K562 (cell line): Measurements from ENCODE around the gene FAM219A. TPM values are rescaled to one million over a fixed set of nuclear protein-coding genes. Genes with fewer than 3 reads are reported as not detected.
"Not testable (repeated sequence)": the region's sequence is repeated elsewhere in the genome, so short reads cannot be mapped to it uniquely, and the experiment has no call there.

ENCODE experiments used
- ATAC-seq: fragments of 200-7000 bp; cut with Tn5 transposase; 3 replicates; pipeline ENCODE4 v1.9.1; 2020; ENCODE audit warnings: moderate library complexity
- BruUV-seq: library from RNA; stranded (reverse); fragments of 400-500 nt; replicated peaks from 2 replicates; lab custom pipeline; 2021; lab: Mats Ljungman, UMichigan
- CTCF ChIA-PET: fragments of 300-600 bp; formaldehyde crosslinking; extraction: SDS; loops from one replicate; lab custom pipeline; 2021; ENCODE audit warnings: low intra/inter-chr PET ratio; lab: Yijun Ruan, JAX
- POLR2A ChIA-PET: fragments of 300-600, 350-650 bp; sonication (Branson Sonifier 250); formaldehyde crosslinking; extraction: SDS; loops from one replicate; lab custom pipeline; 2021; ENCODE audit warnings: antibody characterized with exemption, inconsistent platforms; lab: Yijun Ruan, JAX
- DNase-seq, 4 experiments: peaks; one replicate each; pipeline versions ENCODE4 v3.0.0 to v3.0.0-alpha.2; 2011 to 2018; ENCODE audit warnings: low spot score in 3 of 4, mixed read lengths in 3 of 4; ENCODE audit errors: extremely low read depth in 1 of 4
- FAIRE-seq: peaks from 2 replicates; lab custom pipeline; 2011; peaks lifted over from hg19 to GRCh38; lab: Jason Lieb, UNC
- H2AFZ ChIP-seq: 2 replicates; pipeline ENCODE4 v1.6.0; 2011; ENCODE audit warnings: low read depth, low read length, control low read depth, inconsistent platforms
- H3K27ac ChIP-seq: fragments of 200-600 bp; 3 replicates; pipeline ENCODE4 v1.8.0; 2011; ENCODE audit warnings: low read depth, mild to moderate bottlenecking, control low read depth, inconsistent platforms, low read length, moderate library complexity, mixed read lengths; ENCODE audit errors: extremely low read depth
- H3K27me3 ChIP-seq, 2 experiments: fragments of 300-600 bp in 1 of 2; 2 replicates in 1 of 2; 3 replicates in 1 of 2; pipeline versions ENCODE4 v1.6.0 to v1.8.0; 2011; ENCODE audit warnings: inconsistent platforms in 2 of 2, low read length in 2 of 2, mild to moderate bottlenecking in 1 of 2, mixed read lengths in 1 of 2, moderate library complexity in 1 of 2; ENCODE audit not compliant: control insufficient read depth in 2 of 2, insufficient read depth in 2 of 2
- H3K36me3 ChIP-seq: fragments of 300-600 bp; 3 replicates; pipeline ENCODE4 v1.8.0; 2011; ENCODE audit warnings: mild to moderate bottlenecking, low read length, inconsistent platforms; ENCODE audit not compliant: control insufficient read depth, insufficient read depth
- H3K4me1 ChIP-seq, 2 experiments: fragments of 200-600 bp in 1 of 2; replicated peaks in 1 of 2; 2 replicates in 1 of 2; 3 replicates in 1 of 2; pipeline versions ENCODE4 v1.5.1 to v1.8.0; 2011; ENCODE audit warnings: inconsistent platforms in 2 of 2, low read length in 2 of 2, mild to moderate bottlenecking in 1 of 2, mixed read lengths in 1 of 2, moderate library complexity in 1 of 2; ENCODE audit not compliant: control insufficient read depth in 2 of 2, insufficient read depth in 2 of 2
- H3K4me2 ChIP-seq: 2 replicates; pipeline ENCODE4 v1.6.1; 2011; ENCODE audit warnings: low read length, control low read depth, inconsistent platforms, mixed read lengths; ENCODE audit not compliant: insufficient read depth
- H3K4me3 ChIP-seq: fragments of 200-600 bp; sonication (generic), shearing (Covaris generic); 2 replicates; pipeline ENCODE4 v1.5.1; 2016; ENCODE audit warnings: control low read depth, inconsistent platforms
- H3K79me2 ChIP-seq: fragments of 200-600 bp; 3 replicates; pipeline ENCODE4 v1.8.0; 2011; ENCODE audit warnings: low read length, inconsistent platforms; ENCODE audit not compliant: control insufficient read depth, insufficient read depth
- H3K9ac ChIP-seq, 2 experiments: 2 replicates each; pipeline versions ENCODE4 v1.6.0 to v1.6.1; 2011; ENCODE audit warnings: low read depth in 2 of 2, low read length in 2 of 2, control low read depth in 1 of 2, inconsistent platforms in 1 of 2, mild to moderate bottlenecking in 1 of 2, mixed read lengths in 1 of 2; ENCODE audit not compliant: insufficient read depth in 1 of 2
- H3K9me1 ChIP-seq: one replicate; pipeline ENCODE4 v1.6.0; 2011; ENCODE audit warnings: inconsistent platforms, mild to moderate bottlenecking, low read length, moderate library complexity; ENCODE audit not compliant: control insufficient read depth, insufficient read depth
- H3K9me3 ChIP-seq: replicated peaks from 2 replicates; pipeline ENCODE4 v1.5.1; 2011; ENCODE audit warnings: low read depth, low read length, inconsistent platforms; ENCODE audit not compliant: control insufficient read depth, insufficient read depth
- H4K20me1 ChIP-seq: replicated peaks from 2 replicates; pipeline ENCODE4 v1.6.1; 2011; ENCODE audit warnings: low read length, inconsistent platforms, mixed read lengths; ENCODE audit not compliant: control insufficient read depth, insufficient read depth
- WGBS: fragments of 100-300 bp; shearing (Covaris generic); methylation state at CpG from one replicate; pipeline ENCODE4 v1.1.6; 2016; ENCODE audit warnings: low coverage, mixed read lengths; ENCODE audit not compliant: insufficient coverage; ENCODE audit errors: missing lambda C conversion rate; 5-methylcytosine and 5-hydroxymethylcytosine counted together
- in situ Hi-C: fragments of 300-500 bp; cut with MboI; formaldehyde crosslinking; loops from 4 replicates; pipeline ENCODE4 v1.15.0; 2018; ENCODE audit warnings: inconsistent platforms, mixed read lengths
- intact Hi-C: fragments of 100-400 bp; cut with micrococcal nuclease; formaldehyde crosslinking; loops from 2 replicates; pipeline ENCODE4 v1.14.2; 2022
- polyA plus RNA-seq, 8 experiments: library from polyadenylated mRNA; depleted of rRNA in 4 of 8; stranded (reverse) in 5 of 8; unstranded in 3 of 8; fragments of >200 nt; fragmentation: Nextera tagmentation in 2 of 8; fragmentation: Illumina TruSeq in 1 of 8; extraction: Ambion mirVana in 2 of 8; extraction: Trizol in 1 of 8; gene quantifications; 2 replicates each; pipeline versions ENCODE4 v1.2.1 to v1.2.3, GENCODE V29; 2011 to 2014; ENCODE audit warnings: inconsistent platforms in 1 of 8, missing spikeins in 1 of 8
- total RNA-seq, 7 experiments: library from RNA; depleted of rRNA in 6 of 7; stranded (reverse); fragments of >200 nt in 6 of 7; fragmentation: Illumina TruSeq in 2 of 7; extraction: Trizol in 2 of 7; gene quantifications; 2 replicates each; pipeline versions ENCODE4 v1.2.1 to v1.2.3, GENCODE V29; 2011 to 2021; ENCODE audit warnings: low replicate concordance in 1 of 7

FAM219A gene
- total and polyA plus RNA-seq, 9 of the 15 experiments (the other 6 are each of a cell fraction or from before 2014, with no cell fraction given) = 0.63 to 8.6 (median 2.9) TPM

DNA sequence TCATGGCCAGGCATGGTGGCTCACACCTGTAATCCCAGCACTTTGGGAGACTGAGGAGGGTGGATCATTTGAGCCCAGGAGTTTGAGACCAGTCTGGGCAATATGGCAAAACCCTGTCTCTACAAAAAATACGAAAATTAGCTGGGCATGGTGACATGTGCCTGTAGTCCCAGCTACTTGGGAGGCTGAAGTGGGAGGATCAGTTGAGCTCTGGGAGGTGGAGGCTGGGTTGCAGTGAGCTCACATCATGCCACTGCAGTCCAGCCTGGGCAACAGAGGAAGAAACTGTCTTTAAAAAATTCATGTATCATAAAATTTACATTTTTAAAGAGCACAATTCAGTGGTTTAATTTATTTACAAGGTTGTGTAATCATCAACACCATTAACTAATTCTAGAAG is 105.4 kb downstream of the FAM219A start:
- FAIRE-seq, BruUV-seq, H3K36me3 ChIP-seq, H3K79me2 ChIP-seq, H3K9me1 ChIP-seq, H3K9me3 ChIP-seq, H3K4me2 ChIP-seq, H3K27me3 ChIP-seq, in situ Hi-C loops, H3K4me1 ChIP-seq, H3K27ac ChIP-seq, H3K4me3 ChIP-seq, DNase-seq, H4K20me1 ChIP-seq, CTCF ChIA-PET, ATAC-seq, H3K9ac ChIP-seq, H2AFZ ChIP-seq, intact Hi-C loops: not testable (repeated sequence)
- 0% methylated on average over 1 of the region's 1 CpG for WGBS
- POLR2A ChIA-PET = interaction anchor here (0.6 to 0.9 kb wide), 2 partner anchors 11 to 20 kb away, joined by 3 to 4 read pairs; no protein-coding TSS in a partner anchor

DNA sequence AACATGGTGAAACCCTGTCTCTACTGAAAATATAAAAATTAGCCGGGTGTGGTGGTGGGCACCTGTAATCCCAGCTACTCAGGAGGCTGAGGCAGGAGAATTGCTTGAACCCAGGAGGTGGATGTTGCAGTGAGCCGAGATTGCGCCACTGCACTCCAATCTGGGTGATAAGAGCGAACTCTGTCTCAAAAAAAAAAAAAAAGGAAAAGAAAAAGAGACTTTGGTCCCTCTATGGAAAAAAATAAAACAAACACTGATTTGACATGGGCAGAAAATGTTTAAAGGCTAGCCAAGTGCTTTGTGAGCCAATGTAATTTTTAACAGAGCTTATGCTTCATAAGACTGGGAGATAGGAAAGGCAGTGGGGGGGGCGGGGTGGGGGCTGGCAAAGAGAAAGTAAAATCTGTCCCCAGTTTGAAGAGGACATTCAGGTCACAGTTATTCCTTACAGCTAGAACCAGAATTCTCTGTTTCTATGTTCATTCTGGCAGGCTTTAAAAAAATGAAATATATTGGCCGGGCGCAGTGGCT is 106.2 kb downstream of the FAM219A start:
- FAIRE-seq, H2AFZ ChIP-seq, H3K4me3 ChIP-seq, H3K9me1 ChIP-seq, CTCF ChIA-PET, H3K27ac ChIP-seq, H4K20me1 ChIP-seq, H3K27me3 ChIP-seq, H3K36me3 ChIP-seq, DNase-seq, H3K4me2 ChIP-seq, H3K9me3 ChIP-seq, in situ Hi-C loops, ATAC-seq, intact Hi-C loops, H3K4me1 ChIP-seq, H3K79me2 ChIP-seq, H3K9ac ChIP-seq, BruUV-seq: not testable (repeated sequence)
- POLR2A ChIA-PET = interaction anchor here (0.9 kb wide), 1 partner anchor 12 kb away, joined by 4 read pairs; no protein-coding TSS in a partner anchor
- WGBS = 50% methylated on average over 2 of the region's 7 CpGs
